Suppressor macrophage treated with lipopolysaccharide for 1 hour (primary cell): ENCODE data around the gene MEG3.

Experiments
- DNase-seq, 3 donors: peaks; one replicate each; pipeline ENCODE4 v3.0.0-alpha.2; 2020 to 2022

The MEG3 gene

DNA sequence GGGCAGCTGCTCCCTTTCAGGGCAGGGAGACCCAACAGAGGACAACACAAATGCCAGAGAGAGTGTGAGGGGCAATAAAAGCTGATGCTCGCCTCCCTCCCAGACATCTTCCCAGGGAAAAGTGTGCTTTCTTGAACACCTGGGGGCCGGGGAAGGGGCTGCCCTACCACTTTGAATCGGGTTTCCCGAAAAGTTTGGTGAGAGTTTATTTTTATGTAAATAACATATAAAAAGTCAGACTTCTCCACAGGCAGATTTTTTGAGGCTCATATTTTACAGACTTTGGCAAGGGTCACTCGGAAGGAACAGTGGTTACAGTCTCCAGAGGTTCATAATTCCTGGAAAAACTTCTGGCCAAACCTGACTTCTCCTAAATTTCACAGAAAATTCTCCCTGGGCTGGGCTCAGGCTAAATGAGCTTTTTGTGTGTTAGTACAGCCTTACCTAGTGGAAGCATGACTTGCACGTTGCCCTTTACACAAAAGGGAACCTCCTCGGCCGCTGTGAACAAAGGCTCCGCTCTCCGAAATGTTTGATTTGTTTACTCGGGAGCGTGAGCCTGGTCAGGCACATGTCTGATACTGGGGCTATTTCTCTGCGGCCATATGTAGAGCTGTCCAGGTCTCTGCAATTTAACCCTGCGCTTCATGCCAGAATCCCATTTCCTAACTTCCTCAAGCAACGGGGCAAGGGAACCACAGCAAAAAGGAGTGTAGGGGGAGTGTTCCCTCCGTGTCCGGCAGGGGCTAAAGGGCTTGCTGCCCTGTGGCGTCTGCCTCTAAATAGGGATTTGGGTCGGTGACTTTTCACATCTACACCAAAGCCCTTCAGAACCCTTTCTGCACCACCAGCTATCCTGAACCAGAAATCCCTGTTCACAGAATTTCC is 74.2 kb downstream of the MEG3 start:
- DNase-seq = peak in 2 of 3 donors; percentile 0 to 9

DNA sequence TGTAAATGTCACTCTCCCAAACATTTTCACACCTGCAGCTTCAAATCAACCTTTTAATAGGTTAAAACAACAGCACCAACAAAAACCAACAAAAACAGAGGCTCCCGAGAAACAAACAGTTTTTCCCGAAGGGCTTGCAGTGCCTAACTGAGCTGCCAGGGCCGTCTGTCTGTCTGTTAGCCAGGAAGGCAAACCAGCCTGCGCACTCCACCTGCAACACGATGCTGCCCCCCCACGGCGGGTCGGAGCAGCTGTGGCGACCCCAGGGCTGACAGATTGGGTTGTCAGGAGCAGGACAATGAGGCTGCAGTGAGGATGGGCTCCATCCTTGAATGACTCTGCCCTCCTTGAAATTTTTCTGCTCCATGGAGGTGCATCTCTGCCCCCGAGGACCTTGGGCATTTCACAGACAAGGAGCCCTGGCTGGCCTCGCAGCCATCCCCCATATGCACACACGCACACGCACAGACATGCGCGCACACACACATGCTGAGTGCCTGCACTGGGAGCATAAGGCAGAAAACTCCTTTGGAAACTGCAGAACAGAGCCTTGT is 75.0 kb downstream of the MEG3 start:
- DNase-seq = no peak

DNA sequence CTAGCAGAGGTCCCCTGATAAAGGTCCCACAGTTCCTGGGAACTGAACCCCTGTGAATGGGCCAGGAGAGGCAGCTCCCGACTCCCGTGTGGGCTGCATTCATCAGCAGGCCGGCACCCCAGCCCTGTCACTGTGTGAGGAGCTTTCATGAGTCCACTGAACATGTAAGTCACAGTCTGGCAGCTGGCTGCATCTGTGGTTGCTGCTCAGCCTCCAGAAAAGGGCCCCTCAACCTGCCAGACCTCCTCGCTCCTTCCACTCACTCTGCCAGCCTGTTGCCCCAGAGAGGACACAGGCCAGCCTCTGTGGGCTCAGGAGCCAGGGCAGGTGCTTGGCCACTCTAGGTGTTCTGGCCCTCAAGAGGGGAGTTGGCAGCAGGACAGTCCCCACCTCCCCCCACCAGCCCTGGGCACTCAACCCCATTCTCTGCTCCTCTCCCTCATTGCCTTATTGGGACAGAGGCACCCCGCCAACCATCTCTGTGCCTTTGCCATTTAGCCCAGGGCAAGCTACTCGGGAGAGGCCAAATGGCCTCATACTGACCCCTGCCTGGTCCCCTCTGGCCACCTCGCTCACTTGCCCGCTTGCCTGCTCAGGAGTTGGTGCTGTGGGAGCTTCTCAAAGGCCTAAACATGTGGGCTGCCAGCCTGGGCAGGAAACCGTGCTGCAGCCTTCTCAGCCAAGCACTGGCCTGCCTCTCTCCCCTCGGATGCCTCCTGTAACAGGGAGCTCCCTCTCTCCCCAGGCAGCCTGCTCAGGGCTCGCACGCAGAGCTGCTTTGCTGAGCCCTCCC is 75.7 kb downstream of the MEG3 start:
- no peak for DNase-seq

DNA sequence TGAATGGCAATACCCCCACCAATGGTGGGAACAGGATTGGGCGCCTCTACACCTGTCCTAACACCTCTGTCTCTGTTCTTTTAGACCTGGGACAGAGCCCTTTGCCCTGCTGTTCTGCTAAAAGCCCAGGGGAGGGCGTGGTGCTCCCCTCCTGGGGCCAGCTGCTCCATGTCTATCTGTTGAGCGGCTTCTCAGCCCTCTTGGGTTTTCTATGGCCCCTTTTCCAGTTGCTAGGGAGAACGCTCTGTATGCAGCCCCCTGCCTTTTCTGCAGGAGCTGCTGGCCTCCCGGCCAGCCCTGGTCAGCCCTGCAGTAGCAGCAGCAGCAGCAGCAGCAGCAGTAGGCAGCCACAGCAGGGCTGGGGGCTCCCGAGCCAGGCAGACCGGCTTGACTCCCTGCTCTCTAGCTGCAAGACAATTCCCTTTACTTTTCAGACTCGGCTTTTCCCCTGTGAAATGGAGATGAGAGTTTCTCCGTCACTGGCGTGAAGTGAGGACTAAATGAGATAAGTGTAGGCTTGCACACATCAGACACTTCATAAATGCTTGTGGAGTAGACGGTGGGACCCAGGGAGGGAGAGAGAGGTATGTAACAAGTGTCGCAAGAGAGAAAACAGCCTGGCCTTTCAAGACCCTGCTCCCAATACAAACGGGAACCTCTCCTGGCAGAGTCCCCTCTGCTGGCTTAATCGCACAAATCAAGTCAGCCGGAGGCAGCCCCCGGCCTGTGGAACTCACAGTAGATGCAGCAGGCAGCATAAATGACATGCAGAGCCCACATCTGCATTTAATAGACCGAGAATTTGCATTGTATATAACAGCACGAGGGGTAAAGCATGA is 76.6 kb downstream of the MEG3 start:
- peak in 1 of 3 donors; percentile 6 for DNase-seq

DNA sequence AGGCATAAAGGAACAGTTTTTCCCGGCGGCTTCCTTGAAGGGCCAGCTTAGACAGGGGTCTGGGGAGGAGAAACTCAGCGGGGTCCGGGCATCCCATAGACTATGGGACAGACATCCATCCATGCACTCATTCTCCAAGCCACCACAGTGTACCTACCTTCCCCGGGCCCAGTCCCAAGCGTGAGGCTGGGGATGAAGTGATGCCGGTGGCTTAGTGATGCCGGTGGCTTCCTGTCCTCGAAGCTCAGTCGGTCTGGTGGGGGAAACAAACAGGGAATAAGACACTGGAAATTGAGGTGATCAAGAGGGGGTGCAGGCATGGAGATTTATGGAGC is 77.2 kb downstream of the MEG3 start:
- DNase-seq = no peak

DNA sequence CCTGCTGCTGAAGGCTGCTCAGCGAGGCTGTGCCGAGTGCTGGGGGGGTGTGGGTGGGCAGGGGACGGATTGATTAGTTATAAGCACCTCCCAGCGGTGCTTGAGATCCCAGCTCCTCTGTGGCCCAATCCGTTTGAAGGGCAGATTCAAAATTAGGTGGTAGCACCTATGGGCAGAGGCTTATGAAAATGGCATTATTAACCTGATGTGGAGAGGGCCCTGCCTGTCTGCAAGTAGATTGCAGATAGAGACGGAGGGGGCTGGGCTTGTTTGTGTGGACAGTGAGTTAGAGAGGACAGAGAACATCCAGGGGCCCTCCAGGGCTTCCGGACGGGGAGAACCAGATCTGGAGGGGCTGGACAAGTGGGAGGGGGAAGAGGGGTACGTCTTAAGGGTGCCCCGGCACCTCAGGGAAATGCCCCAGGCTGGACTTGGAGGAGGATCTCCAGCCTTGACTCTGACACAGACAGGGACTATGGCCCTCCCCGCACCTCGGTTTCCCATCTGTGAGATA is 77.8 kb downstream of the MEG3 start, which contains the start of gene RTL1:
Gene RTL1, minus strand, starts transcription at position 51 of the 514 bp plus-strand sequence. CDS start 18,934 bp downstream, outside the sequence.
- DNase-seq = no peak

DNA sequence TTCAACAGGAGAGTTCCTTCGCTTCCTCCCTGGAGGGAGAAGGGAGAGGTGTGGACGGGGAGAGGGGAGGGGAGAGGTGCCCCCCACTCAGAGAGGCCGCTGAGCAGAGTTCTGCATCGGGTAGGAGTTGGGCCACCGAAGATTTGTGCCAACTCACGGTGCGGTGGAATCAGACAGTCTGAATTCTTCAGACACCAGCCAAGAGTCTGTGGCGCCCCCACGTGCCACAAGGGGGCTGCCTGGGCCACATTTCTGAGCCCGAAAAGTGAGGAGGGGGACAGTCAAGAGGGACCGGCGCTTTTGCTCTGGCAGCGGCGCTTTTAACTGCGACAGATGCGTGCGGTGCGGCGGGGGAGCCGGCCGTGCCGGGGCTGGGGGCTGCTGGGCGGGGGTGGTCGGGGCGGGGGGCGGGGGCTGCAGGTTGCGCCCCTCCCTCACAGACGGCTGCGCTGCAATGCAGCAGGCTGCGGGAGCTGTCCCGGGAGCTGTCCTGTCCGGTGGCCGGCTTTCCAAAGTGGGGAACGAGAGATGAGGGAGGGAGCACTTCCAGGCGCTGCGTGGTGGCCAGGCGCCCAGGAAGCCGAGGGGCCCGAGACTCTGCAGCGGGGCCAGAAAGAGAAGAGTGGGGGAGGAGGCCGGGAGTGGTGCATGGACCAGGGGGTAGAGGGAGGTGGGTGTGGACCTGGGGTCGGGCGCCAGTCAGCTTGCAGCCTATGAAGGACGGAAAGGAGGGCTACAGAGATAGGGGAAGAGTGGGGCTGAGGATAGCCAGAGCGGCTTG is 78.6 kb downstream of the MEG3 start:
- no peak for DNase-seq

DNA sequence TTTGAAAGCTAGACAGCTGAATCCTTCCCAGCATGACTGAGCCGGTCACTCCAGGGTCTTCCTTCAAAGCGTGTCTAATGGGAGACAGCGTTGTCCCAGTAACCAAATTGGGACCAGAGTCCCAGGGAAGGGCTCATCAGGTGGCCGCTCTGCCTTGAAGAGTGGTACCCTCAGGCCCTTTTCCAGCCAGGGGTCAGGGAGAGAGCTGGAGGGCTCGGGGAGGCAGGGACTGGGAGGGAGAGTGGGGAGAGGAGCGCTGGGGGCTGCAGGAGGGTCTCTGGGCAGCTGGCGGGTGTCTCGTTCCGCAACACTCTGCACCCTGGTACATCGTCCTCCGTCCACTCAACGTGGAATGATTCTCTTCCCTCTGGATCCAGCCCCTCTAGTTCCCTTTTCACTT is 79.2 kb downstream of the MEG3 start:
- DNase-seq = no peak

DNA sequence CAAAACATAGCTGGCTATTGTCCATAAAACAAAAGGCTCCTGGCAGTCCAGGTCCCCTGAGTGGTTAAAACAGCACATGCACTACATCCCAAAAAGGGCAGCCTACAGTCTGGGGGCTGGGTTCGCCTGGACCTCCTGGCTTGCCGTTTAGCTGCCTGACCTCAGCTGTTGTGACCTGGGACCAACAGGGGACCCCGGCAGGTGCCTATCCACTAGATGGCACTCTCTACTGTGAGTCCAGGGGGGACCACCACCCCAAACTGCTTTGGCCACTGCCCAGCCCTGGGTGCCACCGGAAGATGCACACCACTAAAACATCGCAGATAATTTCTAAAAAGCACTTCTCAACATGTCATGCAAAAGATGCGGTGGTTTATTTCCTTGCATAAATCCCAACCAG is 80.5 kb downstream of the MEG3 start:
- DNase-seq = peak in 2 of 3 donors; percentile 5 to 14

DNA sequence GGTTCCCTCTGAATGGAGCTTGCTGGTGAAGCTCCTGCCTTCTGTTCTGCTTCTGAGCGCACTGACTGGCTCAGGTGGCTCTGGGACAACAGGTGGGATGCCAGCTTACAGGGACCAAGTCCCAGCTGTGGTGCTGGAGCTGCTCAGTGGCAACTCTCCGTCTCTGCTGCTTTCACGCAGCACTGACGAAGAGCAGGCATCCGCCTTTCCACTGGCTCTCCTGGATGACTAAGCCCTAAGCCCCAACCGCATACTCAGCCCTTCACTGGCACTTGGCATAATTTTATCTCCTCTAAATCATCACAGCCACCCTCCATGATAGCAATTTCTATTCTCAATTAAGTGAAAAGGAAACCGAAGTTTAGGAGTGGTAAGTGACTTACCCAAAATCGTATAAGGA is 81.3 kb downstream of the MEG3 start:
- DNase-seq = no peak

DNA sequence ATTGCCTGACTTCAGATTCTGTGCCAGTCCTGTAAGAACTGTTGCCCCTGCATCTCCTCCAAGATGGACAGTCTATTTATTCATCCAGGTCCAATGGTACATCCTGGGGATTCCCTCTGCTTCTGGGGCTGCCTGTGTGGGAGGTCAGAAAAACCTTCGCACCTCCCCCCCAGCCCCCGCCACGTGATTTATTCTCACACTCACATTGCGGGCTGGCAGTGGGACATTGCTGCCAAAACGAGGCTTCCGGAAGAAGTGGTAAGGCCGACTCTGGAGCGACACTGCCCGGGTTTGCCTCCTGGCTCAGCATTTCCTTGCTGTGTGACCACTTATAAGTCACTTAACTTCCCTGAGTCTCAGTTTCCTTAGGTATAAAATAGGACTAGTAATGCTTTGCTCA is 83.5 kb downstream of the MEG3 start:
- DNase-seq = no peak
